ENCODE results near the gene SLC2A1. TPM values are rescaled to one million over a fixed set of nuclear protein-coding genes. Genes with fewer than 3 reads are reported as not detected.
A peak's percentile ranks its signal among the peaks of the same experiment; 100 is the strongest.

SLC2A1 gene
- total RNA-seq, 1 experiment from 2014 or later, result 327 TPM

GRCh38 chr1:42952303-42953001, 6.2 kb downstream of the SLC2A1 start:
- Histone ChIP-seq H3K4me1 (replicated peaks; ENCODE audit: insufficient read depth) (peaks cover 86% of the 10 kb centered on the region), H3K27ac (peak overlapping the region; percentile 35), H3K79me2 (ENCODE audit: low read depth) (peaks cover 100% of the 10 kb centered on the region), H3F3A (ENCODE audit: insufficient read depth, low read depth) (peaks cover 34% of the 10 kb centered on the region), H3K9me3 (ENCODE audit: insufficient read depth, low read depth) (no peaks in the 10 kb centered on the region), H3K4me2 (peak overlapping the region; percentile 29; the same call in 1 of the 2 replicates), H3K27me3 (ENCODE audit: insufficient read depth, low read depth) (no peaks in the 10 kb centered on the region), H3K4me3 (no peak overlapping the region), H3K9me2 (ENCODE audit: insufficient read depth) (no peaks in the 10 kb centered on the region), H3K36me3 (ENCODE audit: low read depth) (0 out of 2 replicates have a peak, but pooled peaks cover 3% of the 10 kb centered on the region), H4K20me1 (ENCODE audit: insufficient read depth) (peaks cover 5% of the 10 kb centered on the region; the same call in 1 of the 2 replicates), H2AFZ (no peak overlapping the region)
- TF ChIP-seq CTCF (conservative IDR thresholded peaks at IDR 0.05), result no peak
- no peak for TF ChIP-seq EZH2 (IDR thresholded peaks at IDR 0.05; ENCODE audit: low read depth)
- no peak for DNase-seq
- intact Hi-C loops (cut with micrococcal nuclease; ENCODE audit: unreplicated experiment), result no loop called here
- ChIA-PET POLR2A (ENCODE audit: unreplicated experiment) (interaction anchor here (0.5 to 1.1 kb wide), 5 partner anchors 9 to 1708 kb away, joined by 3 to 7 read pairs (median 6); no protein-coding TSS in a partner anchor), CTCF (interaction anchor here (1.1 to 1.4 kb wide), 2 partner anchors 9 to 19 kb away, joined by 4 read pairs; no protein-coding TSS in a partner anchor)
- no TSS peak for BruUV-seq (replicated peaks)

GRCh38 chr1:42951588-42951987, 7.1 kb downstream of the SLC2A1 start:
- H3K9me3 ChIP-seq (ENCODE audit: insufficient read depth, low read depth), result no peaks in the 10 kb centered on the region
- H3K27ac ChIP-seq, result peak overlapping the region; percentile 64
- H2AFZ ChIP-seq, result no peak overlapping the region
- CTCF ChIA-PET, result interaction anchor here (0.5 to 0.6 kb wide), 2 partner anchors 29 to 916 kb away, joined by 3 read pairs; no protein-coding TSS in a partner anchor
- H3K4me2 ChIP-seq, result peak overlapping the region; percentile 65; the same call in 1 of the 2 replicates
- H3K27me3 ChIP-seq (ENCODE audit: insufficient read depth, low read depth), result no peaks in the 10 kb centered on the region
- peaks cover 5% of the 10 kb centered on the region; the same call in 1 of the 2 replicates for H4K20me1 ChIP-seq (ENCODE audit: insufficient read depth)
- H3K9me2 ChIP-seq (ENCODE audit: insufficient read depth), result no peaks in the 10 kb centered on the region
- TF ChIP-seq EZH2 (IDR thresholded peaks at IDR 0.05; ENCODE audit: low read depth), result no peak
- no peak for TF ChIP-seq CTCF (conservative IDR thresholded peaks at IDR 0.05)
- peaks cover 8% of the 10 kb centered on the region; the same call in 1 of the 2 replicates for H3K36me3 ChIP-seq (ENCODE audit: low read depth)
- H3K4me1 ChIP-seq (replicated peaks; ENCODE audit: insufficient read depth), result peaks cover 93% of the 10 kb centered on the region
- DNase-seq, result no peak
- H3K79me2 ChIP-seq (ENCODE audit: low read depth), result peaks cover 100% of the 10 kb centered on the region
- peaks cover 41% of the 10 kb centered on the region for H3F3A ChIP-seq (ENCODE audit: insufficient read depth, low read depth)
- intact Hi-C loops (cut with micrococcal nuclease; ENCODE audit: unreplicated experiment), result no loop called here
- POLR2A ChIA-PET (ENCODE audit: unreplicated experiment), result interaction anchor here (0.7 kb wide), 1 partner anchor 9 kb away, joined by 4 read pairs; no protein-coding TSS in a partner anchor
- no peak overlapping the region for H3K4me3 ChIP-seq
- no TSS peak for BruUV-seq (replicated peaks)

- H3F3A ChIP-seq (ENCODE audit: insufficient read depth, low read depth), result peaks cover 53% of the 10 kb centered on the region
- TF ChIP-seq CTCF (conservative IDR thresholded peaks at IDR 0.05) (no peak), EZH2 (IDR thresholded peaks at IDR 0.05; ENCODE audit: low read depth) (no peak)
- peaks cover 5% of the 10 kb centered on the region; the same call in 1 of the 2 replicates for H4K20me1 ChIP-seq (ENCODE audit: insufficient read depth)
- intact Hi-C loops (cut with micrococcal nuclease; ENCODE audit: unreplicated experiment), result loop anchor here (1.0 kb wide), 1 partner anchor 8 kb away; the partner anchor contains the start of gene SLC2A1
- no peaks in the 10 kb centered on the region for H3K9me3 ChIP-seq (ENCODE audit: insufficient read depth, low read depth)
- peak in 1 of 2 experiments; percentile 65 for DNase-seq
- POLR2A ChIA-PET (ENCODE audit: unreplicated experiment), result interaction anchor here (0.6 to 1.2 kb wide), 4 partner anchors 14 to 409 kb away, joined by 3 to 39 read pairs (median 6); partner anchors contain the start of gene CDC20
- no peak overlapping the region for H2AFZ ChIP-seq
- CTCF ChIA-PET, result no interaction called here
- H3K9me2 ChIP-seq (ENCODE audit: insufficient read depth), result no peaks in the 10 kb centered on the region
- H3K4me3 ChIP-seq, result no peak overlapping the region
- peaks cover 93% of the 10 kb centered on the region for H3K4me1 ChIP-seq (replicated peaks; ENCODE audit: insufficient read depth)
- peak overlapping the region; percentile 65 for H3K4me2 ChIP-seq
- no peaks in the 10 kb centered on the region for H3K27me3 ChIP-seq (ENCODE audit: insufficient read depth, low read depth)
- H3K27ac ChIP-seq, result peak overlapping the region; percentile 64
- peaks cover 100% of the 10 kb centered on the region for H3K79me2 ChIP-seq (ENCODE audit: low read depth)
- peaks cover 9% of the 10 kb centered on the region; the same call in 1 of the 2 replicates for H3K36me3 ChIP-seq (ENCODE audit: low read depth)
- BruUV-seq (replicated peaks), result no TSS peak
These were observed 8.6 kb downstream of the SLC2A1 start for GRCh38 chr1:42950116-42950481.

Data from PC-9 (cell line).